ENCODE measurements around the gene MGAT3.

GRCh38 chr22:39475902-39476301 is 19.1 kb downstream of the MGAT3 start:
- no peak for TF ChIP-seq CTCF (IDR thresholded peaks at IDR 0.05; ENCODE audit: extremely low read depth in 1 of 2, insufficient read depth in 1 of 2, low read depth in 1 of 2, low read length in 2 of 2)
- no peak for TF ChIP-seq EZH2 (IDR thresholded peaks at IDR 0.05; ENCODE audit: borderline replicate concordance, low read depth, low read length, severe bottlenecking)
- TF ChIP-seq POLR2A (IDR thresholded peaks at IDR 0.05; ENCODE audit: low read depth, low read length): no peak
- TF ChIP-seq FOS (IDR thresholded peaks at IDR 0.05; ENCODE audit: borderline replicate concordance, insufficient read depth, low read length): no peak
- TF ChIP-seq POLR2AphosphoS5 (IDR thresholded peaks at IDR 0.05; ENCODE audit: insufficient read depth, low read depth, low read length): no peak
- TF ChIP-seq MAX (IDR thresholded peaks at IDR 0.05; ENCODE audit: insufficient read depth, insufficient read length): no peak
- no peak for TF ChIP-seq JUN (IDR thresholded peaks at IDR 0.05; ENCODE audit: borderline replicate concordance, insufficient read depth, insufficient read length, low read depth)
- no peak for TF ChIP-seq GATA2 (IDR thresholded peaks at IDR 0.05; ENCODE audit: insufficient read depth, insufficient read length, low read depth, low read length)
- TF ChIP-seq MYC (IDR thresholded peaks at IDR 0.05; ENCODE audit: low read depth, low read length): no peak

Data from endothelial cell of umbilical vein (primary cell).